Activated CD8-positive, alpha-beta memory T cell treated with anti-CD3 and anti-CD28 coated beads, Interleukin-2, amount 50 U/mL, for 24 hours (primary cell): ENCODE results near the gene DNAJC16.

ENCODE experiments used
- DNase-seq: peaks from one replicate; pipeline ENCODE4 v3.0.0-alpha.2; 2020; ENCODE audit errors: extremely low read depth

The DNAJC16 gene

GRCh38 chr1:15620902-15621682, 94.4 kb downstream of the DNAJC16 start:
- DNase-seq: no peak

DNA sequence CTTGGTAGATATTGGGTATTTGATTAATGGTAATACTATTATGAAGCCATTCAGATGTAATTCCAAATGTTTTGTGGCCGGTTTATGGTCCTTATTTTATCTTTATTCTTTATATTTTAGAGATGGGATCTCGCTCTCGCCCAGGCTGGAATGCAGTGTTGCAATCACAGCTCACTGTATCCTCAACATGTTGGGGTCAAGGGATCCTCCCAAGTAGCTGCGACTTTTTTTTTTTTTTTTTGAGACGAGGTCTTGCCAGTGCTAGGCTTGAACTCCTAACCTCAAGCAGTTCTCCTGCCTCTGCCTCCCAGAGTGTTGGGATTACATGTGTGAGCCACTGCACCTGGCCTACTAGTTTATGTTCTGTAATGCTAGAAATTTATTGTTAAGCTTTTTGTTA, 95.3 kb downstream of the DNAJC16 start:
- DNase-seq: no peak

DNA sequence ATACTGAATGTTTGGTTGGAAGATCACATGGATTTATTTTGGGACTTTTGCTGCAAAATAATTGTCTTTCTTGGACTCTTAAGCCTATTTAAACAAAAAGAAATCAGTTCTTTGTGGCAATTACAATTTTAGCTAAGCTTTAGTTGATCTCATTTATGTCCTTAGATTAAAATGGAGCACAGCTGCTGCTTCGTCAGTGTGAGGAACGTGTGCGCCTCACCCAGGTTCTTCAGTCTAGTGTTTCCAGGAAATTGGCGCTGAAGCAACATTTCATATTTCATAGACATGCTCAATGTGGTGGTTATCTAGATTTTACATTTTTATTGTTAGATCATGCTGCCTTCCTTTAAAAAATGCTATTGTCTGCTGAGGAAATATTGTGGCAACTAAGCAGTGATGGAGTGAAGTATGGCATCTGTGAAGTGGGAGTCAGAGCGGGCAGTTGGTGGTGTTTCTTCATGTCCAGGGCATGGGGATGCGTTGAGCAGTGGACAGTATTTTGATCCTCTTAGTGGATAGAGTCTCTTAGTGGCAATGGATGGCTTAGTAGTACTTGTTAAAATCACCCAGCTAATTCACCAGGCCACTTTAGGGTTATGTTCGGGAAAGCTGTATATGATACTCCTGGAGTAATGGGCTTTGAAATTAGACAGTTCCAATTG, 96.2 kb downstream of the DNAJC16 start:
- no peak for DNase-seq

GRCh38 chr1:15623435-15623834, 96.8 kb downstream of the DNAJC16 start:
- DNase-seq: no peak

DNA sequence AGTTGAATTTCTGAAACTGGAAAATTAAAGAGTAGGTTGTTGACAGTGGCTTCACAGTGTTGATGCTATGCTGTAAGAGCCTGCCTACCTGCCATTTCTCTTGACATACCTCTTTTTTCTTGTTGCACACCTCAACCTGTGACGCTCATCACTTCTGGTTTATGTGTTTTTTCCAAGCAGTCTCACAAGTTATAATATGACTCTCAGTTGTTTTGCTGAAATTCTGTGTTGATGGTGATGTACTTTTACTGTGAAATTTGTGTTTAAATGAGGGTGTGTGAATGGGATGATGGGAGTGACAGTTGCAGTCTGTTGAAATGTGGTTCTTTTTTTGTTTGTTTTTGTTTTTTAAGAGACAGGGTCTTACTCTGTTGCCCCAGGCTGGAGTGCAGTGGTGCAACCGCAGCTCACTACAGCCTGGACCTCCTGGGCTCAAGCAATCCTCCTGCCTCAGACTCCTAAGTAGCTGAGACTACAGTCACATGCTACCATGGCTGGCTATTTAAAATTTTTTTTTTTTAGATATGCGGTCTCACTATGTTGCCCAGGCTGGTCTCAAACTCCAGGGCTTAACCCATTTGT, 97.6 kb downstream of the DNAJC16 start:
- no peak for DNase-seq

GRCh38 chr1:15625056-15625917, 98.6 kb downstream of the DNAJC16 start:
- no peak for DNase-seq
